Keratinocyte (primary cell): ENCODE measurements around the gene ZNF236.
A peak's percentile ranks its signal among the peaks of the same experiment; 100 is the strongest.

Source experiments
- CTCF ChIP-seq, 3 experiments: IDR thresholded peaks in 1 of 3; conservative IDR thresholded peaks in 1 of 3; optimal IDR thresholded peaks in 1 of 3; 2 replicates in 2 of 3; 3 replicates in 1 of 3; pipeline versions ENCODE3 to v1.5.1; 2011; ENCODE audit warnings: low read length in 3 of 3, mild to moderate bottlenecking in 3 of 3, moderate library complexity in 2 of 3, control low read depth in 1 of 3, inconsistent platforms in 1 of 3; ENCODE audit not compliant: insufficient read depth in 2 of 3; ENCODE audit errors: extremely low read depth in 1 of 3
- EZH2 ChIP-seq: IDR thresholded peaks from one replicate; pipeline ENCODE4 v1.6.1; 2012; ENCODE audit warnings: inconsistent platforms, mild to moderate bottlenecking, low read length, moderate library complexity

- TF ChIP-seq CTCF (optimal IDR thresholded peaks at IDR 0.05 in 1 of 3, IDR thresholded peaks at IDR 0.05 in 1 of 3, conservative IDR thresholded peaks at IDR 0.05 in 1 of 3; ENCODE audit: extremely low read depth in 1 of 3, insufficient read depth in 2 of 3, low read length in 3 of 3), result peak; percentile 90 to 97 (median 96)
- TF ChIP-seq EZH2, result no peak
Measured at GRCh38 chr18:76982841-76983583, 160.7 kb downstream of the ZNF236 start.
